Measurements from ENCODE around the gene P4HA2.

The P4HA2 gene

GRCh38 chr5:132222649-132223038, 5.0 kb downstream of the P4HA2 start:
- DNase-seq: no peak

- peak; percentile 32 for DNase-seq
Measured at GRCh38 chr5:132221781-132222648, 5.6 kb downstream of the P4HA2 start.

- no peak for DNase-seq
Measured at GRCh38 chr5:132220491-132220890, 7.2 kb downstream of the P4HA2 start.

- no peak for DNase-seq
Measured at GRCh38 chr5:132219981-132220380, 7.7 kb downstream of the P4HA2 start.

- no peak for DNase-seq
Measured at GRCh38 chr5:132219289-132219970, 8.2 kb downstream of the P4HA2 start.

- no peak for DNase-seq
Measured at GRCh38 chr5:132218321-132218720, 9.3 kb downstream of the P4HA2 start.

- DNase-seq: peak; percentile 92
Measured at GRCh38 chr5:132215329-132215728, 12.3 kb downstream of the P4HA2 start.

- no peak for DNase-seq
Measured at GRCh38 chr5:132214491-132214890, 13.2 kb downstream of the P4HA2 start.

- no peak for DNase-seq
Measured at GRCh38 chr5:132213666-132214065, 14.0 kb downstream of the P4HA2 start.

- no peak for DNase-seq
Measured at GRCh38 chr5:132211787-132212186, 15.9 kb downstream of the P4HA2 start.

- DNase-seq: no peak
Measured at GRCh38 chr5:132210944-132211343, 16.7 kb downstream of the P4HA2 start.

GRCh38 chr5:132209901-132210545, 17.6 kb downstream of the P4HA2 start:
- no peak for DNase-seq

GRCh38 chr5:132209131-132209530, 18.5 kb downstream of the P4HA2 start:
- DNase-seq: no peak

GRCh38 chr5:132207778-132208177, 19.9 kb downstream of the P4HA2 start:
- no peak for DNase-seq

- DNase-seq: no peak
Measured at GRCh38 chr5:132206782-132207181, 20.9 kb downstream of the P4HA2 start.

- DNase-seq: no peak
Measured at GRCh38 chr5:132205385-132206125, 22.1 kb downstream of the P4HA2 start.

- no peak for DNase-seq
Measured at GRCh38 chr5:132204371-132205135, 23.1 kb downstream of the P4HA2 start.

GRCh38 chr5:132203916-132204315, 23.7 kb downstream of the P4HA2 start:
- DNase-seq: no peak

- no peak for DNase-seq
Measured at GRCh38 chr5:132203464-132203818, 24.2 kb downstream of the P4HA2 start.

GRCh38 chr5:132202711-132203463, 24.8 kb downstream of the P4HA2 start:
- no peak for DNase-seq

GRCh38 chr5:132199116-132199680, 28.5 kb downstream of the P4HA2 start:
- no peak for DNase-seq

Data from GOT3 (cell line).